Stimulated activated CD8-positive, alpha-beta memory T cell treated with anti-CD3 and anti-CD28 coated beads, Interleukin-4, amount 100 ng/mL, for 48 hours (primary cell): ENCODE data around the gene CDKAL1.

Experiments used
- DNase-seq: peaks from one replicate; pipeline ENCODE4 v3.0.0-alpha.2; 2020

CDKAL1 gene

GRCh38 chr6:20684474-20684873 is 150.2 kb downstream of the CDKAL1 start:
- no peak for DNase-seq

- no peak for DNase-seq
Measured at GRCh38 chr6:20686142-20686541, 151.9 kb downstream of the CDKAL1 start.

GRCh38 chr6:20687494-20687893 is 153.2 kb downstream of the CDKAL1 start:
- no peak for DNase-seq

GRCh38 chr6:20688710-20689500 is 154.6 kb downstream of the CDKAL1 start:
- no peak for DNase-seq

- no peak for DNase-seq
Measured at GRCh38 chr6:20691185-20691584, 156.9 kb downstream of the CDKAL1 start.

- DNase-seq = no peak
Measured at GRCh38 chr6:20692023-20692422, 157.8 kb downstream of the CDKAL1 start.

- no peak for DNase-seq
Measured at GRCh38 chr6:20693466-20694063, 159.3 kb downstream of the CDKAL1 start.

- DNase-seq = no peak
Measured at GRCh38 chr6:20696676-20697075, 162.4 kb downstream of the CDKAL1 start.

- DNase-seq = no peak
Measured at GRCh38 chr6:20698675-20699074, 164.4 kb downstream of the CDKAL1 start.

- DNase-seq = no peak
Measured at GRCh38 chr6:20699402-20699801, 165.1 kb downstream of the CDKAL1 start.

GRCh38 chr6:20700375-20700774 is 166.1 kb downstream of the CDKAL1 start:
- DNase-seq = no peak

GRCh38 chr6:20702366-20702765 is 168.1 kb downstream of the CDKAL1 start:
- no peak for DNase-seq

GRCh38 chr6:20703049-20703448 is 168.8 kb downstream of the CDKAL1 start:
- DNase-seq = no peak

GRCh38 chr6:20704325-20705025 is 170.2 kb downstream of the CDKAL1 start:
- no peak for DNase-seq

- DNase-seq = no peak
Measured at GRCh38 chr6:20705741-20706140, 171.5 kb downstream of the CDKAL1 start.

- no peak for DNase-seq
Measured at GRCh38 chr6:20706238-20706938, 172.1 kb downstream of the CDKAL1 start.

- no peak for DNase-seq
Measured at GRCh38 chr6:20706939-20707485, 172.8 kb downstream of the CDKAL1 start.

GRCh38 chr6:20707870-20708269 is 173.6 kb downstream of the CDKAL1 start:
- DNase-seq = no peak

- no peak for DNase-seq
Measured at GRCh38 chr6:20708367-20709124, 174.3 kb downstream of the CDKAL1 start.

- no peak for DNase-seq
Measured at GRCh38 chr6:20709451-20709850, 175.2 kb downstream of the CDKAL1 start.

GRCh38 chr6:20710341-20710740 is 176.1 kb downstream of the CDKAL1 start:
- no peak for DNase-seq

- no peak for DNase-seq
Measured at GRCh38 chr6:20711518-20711917, 177.3 kb downstream of the CDKAL1 start.
